Measurements from ENCODE around the gene RAD1. TPM values are rescaled to one million over a fixed set of nuclear protein-coding genes. Genes with fewer than 3 reads are reported as not detected.

Gene RAD1
- total and polyA plus RNA-seq, 2 donors (not counting 1 experiment from before 2014, with no cell fraction given) = 46.9 to 123 TPM

- no peak for DNase-seq (ENCODE audit: low read depth in 2 of 2)
- Histone ChIP-seq H3K9me3 (ENCODE audit: control insufficient read depth, insufficient read depth, low read depth, low read length) (no peaks in the 10 kb centered on the region), H2AFZ (ENCODE audit: low read length) (no peak overlapping the region), H3K4me3 (replicated peaks in 1 of 4; ENCODE audit: control extremely low read depth in 1 of 4, insufficient read depth in 1 of 4, low read depth in 3 of 4, low read length in 4 of 4) (no peak overlapping the region), H3K27ac (ENCODE audit: insufficient read depth, low read length) (no peak overlapping the region), H3K79me2 (ENCODE audit: control insufficient read depth, insufficient read depth, low read length) (no peaks in the 10 kb centered on the region), H3K27me3 (ENCODE audit: control insufficient read depth, insufficient read depth, low read length) (no peaks in the 10 kb centered on the region), H3K9ac (ENCODE audit: insufficient read depth, low read length) (no peak overlapping the region), H3K36me3 (ENCODE audit: control insufficient read depth, insufficient read depth, low read length) (no peaks in the 10 kb centered on the region), H4K20me1 (ENCODE audit: control insufficient read depth, extremely low read depth, insufficient read depth, low read length) (no peaks in the 10 kb centered on the region), H3K4me2 (ENCODE audit: extremely low read depth, insufficient read depth, low read length) (no peak overlapping the region), H3K4me1 (ENCODE audit: control insufficient read depth, extremely low read depth, insufficient read depth, low read length) (no peaks in the 10 kb centered on the region)
- TF ChIP-seq, protein P1, sequence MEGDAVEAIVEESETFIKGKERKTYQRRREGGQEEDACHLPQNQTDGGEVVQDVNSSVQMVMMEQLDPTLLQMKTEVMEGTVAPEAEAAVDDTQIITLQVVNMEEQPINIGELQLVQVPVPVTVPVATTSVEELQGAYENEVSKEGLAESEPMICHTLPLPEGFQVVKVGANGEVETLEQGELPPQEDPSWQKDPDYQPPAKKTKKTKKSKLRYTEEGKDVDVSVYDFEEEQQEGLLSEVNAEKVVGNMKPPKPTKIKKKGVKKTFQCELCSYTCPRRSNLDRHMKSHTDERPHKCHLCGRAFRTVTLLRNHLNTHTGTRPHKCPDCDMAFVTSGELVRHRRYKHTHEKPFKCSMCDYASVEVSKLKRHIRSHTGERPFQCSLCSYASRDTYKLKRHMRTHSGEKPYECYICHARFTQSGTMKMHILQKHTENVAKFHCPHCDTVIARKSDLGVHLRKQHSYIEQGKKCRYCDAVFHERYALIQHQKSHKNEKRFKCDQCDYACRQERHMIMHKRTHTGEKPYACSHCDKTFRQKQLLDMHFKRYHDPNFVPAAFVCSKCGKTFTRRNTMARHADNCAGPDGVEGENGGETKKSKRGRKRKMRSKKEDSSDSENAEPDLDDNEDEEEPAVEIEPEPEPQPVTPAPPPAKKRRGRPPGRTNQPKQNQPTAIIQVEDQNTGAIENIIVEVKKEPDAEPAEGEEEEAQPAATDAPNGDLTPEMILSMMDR (conservative IDR thresholded peaks at IDR 0.05 in 1 of 2, IDR thresholded peaks at IDR 0.05 in 1 of 2; ENCODE audit: low read depth in 1 of 2, low read length in 2 of 2) = no peak
- TF ChIP-seq EZH2 (IDR thresholded peaks at IDR 0.05; ENCODE audit: low read length, missing control alignments) = no peak
Observed at GRCh38 chr5:34866989-34867471, 48.3 kb downstream of the RAD1 start.

DNA sequence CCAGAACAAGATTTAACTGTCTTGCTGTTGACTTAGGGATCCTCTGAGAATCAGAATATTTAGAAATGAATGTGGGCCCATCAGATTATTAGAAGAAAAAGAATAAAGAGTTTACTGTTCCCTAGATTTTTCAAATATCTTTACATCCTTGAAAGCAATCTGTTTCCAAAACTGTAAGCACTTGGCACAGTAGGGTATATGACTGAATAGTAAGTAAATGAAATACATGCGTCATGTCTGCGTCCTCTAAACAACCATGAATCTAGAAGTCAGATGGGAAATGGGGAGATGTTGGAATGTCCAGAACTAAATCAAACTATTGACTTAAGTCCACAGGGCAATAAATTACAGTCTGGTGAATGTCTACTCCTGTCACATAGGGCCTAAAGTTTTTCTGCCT lies 50.2 kb downstream of the RAD1 start:
- no peaks in the 10 kb centered on the region for H3K9me3 ChIP-seq (ENCODE audit: control insufficient read depth, insufficient read depth, low read depth, low read length)
- no peak overlapping the region for H3K9ac ChIP-seq (ENCODE audit: insufficient read depth, low read length)
- H3K27ac ChIP-seq (ENCODE audit: insufficient read depth, low read length) = no peak overlapping the region
- H3K4me1 ChIP-seq (ENCODE audit: control insufficient read depth, extremely low read depth, insufficient read depth, low read length) = no peaks in the 10 kb centered on the region
- peak in 1 of 2 donors; percentile 11 for DNase-seq (ENCODE audit: low read depth in 2 of 2)
- H4K20me1 ChIP-seq (ENCODE audit: control insufficient read depth, extremely low read depth, insufficient read depth, low read length) = no peaks in the 10 kb centered on the region
- H3K36me3 ChIP-seq (ENCODE audit: control insufficient read depth, insufficient read depth, low read length) = no peaks in the 10 kb centered on the region
- H3K4me2 ChIP-seq (ENCODE audit: extremely low read depth, insufficient read depth, low read length) = no peak overlapping the region
- TF ChIP-seq, protein P1 (conservative IDR thresholded peaks at IDR 0.05 in 1 of 2, IDR thresholded peaks at IDR 0.05 in 1 of 2; ENCODE audit: low read depth in 1 of 2, low read length in 2 of 2) = no peak
- no peak for TF ChIP-seq EZH2 (IDR thresholded peaks at IDR 0.05; ENCODE audit: low read length, missing control alignments)
- H3K4me3 ChIP-seq (replicated peaks in 1 of 4; ENCODE audit: control extremely low read depth in 1 of 4, insufficient read depth in 1 of 4, low read depth in 3 of 4, low read length in 4 of 4) = no peak overlapping the region
- no peak overlapping the region for H2AFZ ChIP-seq (ENCODE audit: low read length)
- H3K27me3 ChIP-seq (ENCODE audit: control insufficient read depth, insufficient read depth, low read length) = no peaks in the 10 kb centered on the region
- H3K79me2 ChIP-seq (ENCODE audit: control insufficient read depth, insufficient read depth, low read length) = no peaks in the 10 kb centered on the region

DNA sequence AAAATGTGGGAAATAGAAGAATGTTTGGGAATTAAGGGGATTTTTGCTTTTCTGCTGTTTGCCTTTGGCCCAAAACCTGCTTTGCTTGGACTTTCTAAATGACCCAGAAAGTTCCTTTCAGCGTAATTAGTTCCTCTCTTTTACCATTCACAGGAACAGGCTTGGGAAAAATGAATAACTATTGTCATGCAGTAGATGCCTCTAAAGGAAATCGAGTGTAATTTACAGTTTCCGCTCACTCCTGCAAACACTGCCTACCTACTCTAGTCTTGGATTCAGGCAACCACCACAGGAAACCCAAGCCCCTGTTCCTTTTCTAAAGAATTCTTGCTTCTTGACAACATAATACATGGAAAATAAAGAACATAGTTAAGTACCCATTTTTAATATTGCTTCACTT lies 51.4 kb downstream of the RAD1 start:
- TF ChIP-seq, protein P1 (conservative IDR thresholded peaks at IDR 0.05 in 1 of 2, IDR thresholded peaks at IDR 0.05 in 1 of 2; ENCODE audit: low read depth in 1 of 2, low read length in 2 of 2) = no peak
- no peak for TF ChIP-seq EZH2 (IDR thresholded peaks at IDR 0.05; ENCODE audit: low read length, missing control alignments)
- no peaks in the 10 kb centered on the region for H3K27me3 ChIP-seq (ENCODE audit: control insufficient read depth, insufficient read depth, low read length)
- DNase-seq (ENCODE audit: low read depth in 2 of 2) = no peak

More for the DNA sequence above, 51.4 kb downstream of the RAD1 start:
- no peak overlapping the region for H3K4me2 ChIP-seq (ENCODE audit: extremely low read depth, insufficient read depth, low read length)
- H3K36me3 ChIP-seq (ENCODE audit: control insufficient read depth, insufficient read depth, low read length) = no peaks in the 10 kb centered on the region
- no peak overlapping the region for H3K9ac ChIP-seq (ENCODE audit: insufficient read depth, low read length)
- H3K27ac ChIP-seq (ENCODE audit: insufficient read depth, low read length) = no peak overlapping the region
- H2AFZ ChIP-seq (ENCODE audit: low read length) = no peak overlapping the region
- no peaks in the 10 kb centered on the region for H4K20me1 ChIP-seq (ENCODE audit: control insufficient read depth, extremely low read depth, insufficient read depth, low read length)
- H3K79me2 ChIP-seq (ENCODE audit: control insufficient read depth, insufficient read depth, low read length) = no peaks in the 10 kb centered on the region
- no peak overlapping the region for H3K4me3 ChIP-seq (replicated peaks in 1 of 4; ENCODE audit: control extremely low read depth in 1 of 4, insufficient read depth in 1 of 4, low read depth in 3 of 4, low read length in 4 of 4)
- no peaks in the 10 kb centered on the region for H3K4me1 ChIP-seq (ENCODE audit: control insufficient read depth, extremely low read depth, insufficient read depth, low read length)
- no peaks in the 10 kb centered on the region for H3K9me3 ChIP-seq (ENCODE audit: control insufficient read depth, insufficient read depth, low read depth, low read length)

Measured in fibroblast of lung (primary cell).